GM23338 (cell line): Measurements from ENCODE around the gene GPC2. TPM values are rescaled to one million over a fixed set of nuclear protein-coding genes. Genes with fewer than 3 reads are reported as not detected.

ENCODE experiments used
- ATAC-seq: fragments of 200-7000 bp; cut with Tn5 transposase; 3 replicates; pipeline ENCODE4 v1.9.1; 2020
- DNase-seq: peaks from one replicate; pipeline ENCODE4 v3.0.0-alpha.2; 2015; ENCODE audit warnings: low spot score
- H2AFZ ChIP-seq: fragments of 200-600 bp; sonication (generic); 2 replicates; pipeline ENCODE4 v1.8.0; 2016; ENCODE audit warnings: antibody characterized with exemption, mild to moderate bottlenecking, moderate library complexity
- H3F3A ChIP-seq: fragments of 200-600 bp; sonication (generic); replicated peaks from 2 replicates; pipeline ENCODE4 v1.8.0; 2017; ENCODE audit warnings: antibody characterized with exemption, mixed run types, low read depth
- H3K27ac ChIP-seq: fragments of 200-600 bp; sonication (generic); 2 replicates; pipeline ENCODE4 v1.6.1; 2016; ENCODE audit warnings: low read depth
- H3K27me3 ChIP-seq: fragments of 200-600 bp; sonication (generic); 2 replicates; pipeline ENCODE4 v1.8.0; 2016; ENCODE audit warnings: mild to moderate bottlenecking, mixed run types, moderate library complexity; ENCODE audit not compliant: insufficient read depth
- H3K36me3 ChIP-seq: fragments of 200-600 bp; sonication (generic); 2 replicates; pipeline ENCODE4 v1.8.0; 2016; ENCODE audit warnings: mild to moderate bottlenecking; ENCODE audit not compliant: insufficient read depth
- H3K4me1 ChIP-seq: fragments of 200-600 bp; sonication (generic); 2 replicates; pipeline ENCODE4 v1.8.0; 2016; ENCODE audit warnings: mild to moderate bottlenecking, moderate library complexity; ENCODE audit not compliant: insufficient read depth
- H3K4me2 ChIP-seq: fragments of 200-600 bp; sonication (generic); 2 replicates; pipeline ENCODE4 v1.7.1; 2017; ENCODE audit warnings: mixed run types
- H3K4me3 ChIP-seq: fragments of 200-600 bp; sonication (generic); 2 replicates; pipeline ENCODE4 v1.6.1; 2016; ENCODE audit warnings: mixed run types
- H3K79me2 ChIP-seq: fragments of 200-600 bp; sonication (generic); replicated peaks from 2 replicates; pipeline ENCODE4 v1.8.0; 2017; ENCODE audit warnings: mild to moderate bottlenecking; ENCODE audit not compliant: insufficient read depth
- H3K9me2 ChIP-seq: fragments of 200-600 bp; sonication (generic); 2 replicates; pipeline ENCODE4 v1.8.0; 2017; ENCODE audit not compliant: insufficient read depth
- H4K20me1 ChIP-seq: fragments of 200-600 bp; sonication (generic); replicated peaks from 2 replicates; pipeline ENCODE4 v1.8.0; 2017; ENCODE audit warnings: mild to moderate bottlenecking; ENCODE audit not compliant: insufficient read depth
- H3K27ac Mint-ChIP-seq: 2 replicates; pipeline ENCODE4 v1.8.0; 2020; ENCODE audit warnings: inconsistent platforms, mild to moderate bottlenecking, moderate library complexity, mixed read lengths
- H3K27me3 Mint-ChIP-seq: 3 replicates; pipeline ENCODE4 v1.8.0; 2022; ENCODE audit warnings: low read depth, mild to moderate bottlenecking, moderate library complexity, mixed read lengths, inconsistent platforms; ENCODE audit not compliant: insufficient read depth, poor library complexity
- H3K36me3 Mint-ChIP-seq: 3 replicates; pipeline ENCODE4 v1.8.0; 2021; ENCODE audit warnings: low read depth, mild to moderate bottlenecking, inconsistent platforms, moderate library complexity, mixed read lengths
- H3K4me1 Mint-ChIP-seq: 3 replicates; pipeline ENCODE4 v1.8.0; 2020; ENCODE audit warnings: mild to moderate bottlenecking, inconsistent platforms, mixed read lengths
- H3K4me3 Mint-ChIP-seq: 3 replicates; pipeline ENCODE4 v1.8.0; 2021; ENCODE audit warnings: moderate library complexity, mild to moderate bottlenecking, inconsistent platforms, mixed read lengths
- H3K9me3 Mint-ChIP-seq: 3 replicates; pipeline ENCODE4 v1.8.0; 2020; ENCODE audit warnings: moderate library complexity, mild to moderate bottlenecking, inconsistent platforms, mixed read lengths
- CREB1 ChIP-seq: fragments of 250-450 bp; sonication (Bioruptor Pico); IDR thresholded peaks from 2 replicates; pipeline ENCODE4 v1.5.0; 2020; ENCODE audit warnings: low read depth, mild to moderate bottlenecking, moderate library complexity
- CTCF ChIP-seq, 2 experiments: fragments of 200-600 bp in 1 of 2; sonication (generic) in 1 of 2; conservative IDR thresholded peaks; 2 replicates each; pipeline versions ENCODE4 v1.5.1 to v1.6.1; 2016 to 2017; ENCODE audit warnings: antibody characterized with exemption in 2 of 2, low read depth in 2 of 2, mild to moderate bottlenecking in 2 of 2, moderate library complexity in 1 of 2
- ETS1 ChIP-seq: IDR thresholded peaks from 2 replicates; pipeline ENCODE4 v1.6.1; 2016; ENCODE audit warnings: antibody characterized with exemption
- EZH2 ChIP-seq: fragments of 200-600 bp; sonication (generic); IDR thresholded peaks from one replicate; pipeline ENCODE4 v1.8.0; 2017; ENCODE audit warnings: antibody characterized with exemption, mild to moderate bottlenecking, low read depth; ENCODE audit not compliant: unreplicated experiment
- EZH2phosphoT487 ChIP-seq: fragments of 200-600 bp; sonication (generic); IDR thresholded peaks from one replicate; pipeline ENCODE4 v1.8.1; 2018; ENCODE audit warnings: antibody characterized with exemption; ENCODE audit not compliant: unreplicated experiment
- JUNB ChIP-seq: IDR thresholded peaks from one replicate; pipeline ENCODE4 v1.6.1; 2016; ENCODE audit warnings: antibody characterized with exemption; ENCODE audit not compliant: unreplicated experiment
- NANOG ChIP-seq: IDR thresholded peaks from 2 replicates; pipeline ENCODE4 v1.6.1; 2016; ENCODE audit warnings: antibody characterized with exemption, borderline replicate concordance
- POLR2AphosphoS5 ChIP-seq: IDR thresholded peaks from 2 replicates; pipeline ENCODE4 v1.6.1; 2016; ENCODE audit warnings: antibody characterized with exemption, low read depth
- REST ChIP-seq: IDR thresholded peaks from one replicate; pipeline ENCODE4 v1.6.1; 2018; ENCODE audit warnings: antibody characterized with exemption; ENCODE audit not compliant: unreplicated experiment
- STAT1 ChIP-seq: IDR thresholded peaks from one replicate; pipeline ENCODE4 v1.6.1; 2016; ENCODE audit warnings: antibody characterized with exemption; ENCODE audit not compliant: unreplicated experiment
- ZNF114 ChIP-seq: fragments of 250-450 bp; sonication (Bioruptor Pico); IDR thresholded peaks from 2 replicates; pipeline ENCODE4 v1.5.0; 2020; ENCODE audit warnings: mild to moderate bottlenecking, moderate library complexity
- ZNF331 ChIP-seq: fragments of 250-450 bp; sonication (Bioruptor Pico); IDR thresholded peaks from 2 replicates; pipeline ENCODE4 v1.5.0; 2020; ENCODE audit warnings: low read depth, mild to moderate bottlenecking, moderate library complexity
- ZNF462 ChIP-seq: fragments of 250-450 bp; sonication (Bioruptor Pico); IDR thresholded peaks from 2 replicates; pipeline ENCODE4 v1.5.0; 2020; ENCODE audit warnings: mild to moderate bottlenecking, moderate library complexity
- polyA plus RNA-seq: library from polyadenylated mRNA; unstranded; fragments of >200 nt; fragmentation: Nextera tagmentation; extraction: Ambion mirVana; gene quantifications from 2 replicates; pipeline ENCODE4 v1.2.1, GENCODE V29; 2016
- total RNA-seq: library from RNA; depleted of rRNA; stranded (reverse); fragments of >200 nt; shearing (Covaris generic); gene quantifications from 2 replicates; pipeline ENCODE4 v1.2.3, GENCODE V29; 2014

Gene GPC2
- total and polyA plus RNA-seq, 2 experiments from 2014 or later = 10.7 to 48.8 TPM

GRCh38 chr7:100156331-100157068 lies 20.7 kb downstream of the GPC2 start:
- Mint-ChIP-seq H3K4me3 (peak overlapping the region; percentile 83), H3K9me3 (no peaks in the 10 kb centered on the region), H3K27ac (no peak overlapping the region), H3K4me1 (peaks cover 31% of the 10 kb centered on the region), H3K36me3 (peaks cover 56% of the 10 kb centered on the region), H3K27me3 (peaks cover 25% of the 10 kb centered on the region)
- Histone ChIP-seq H3K4me2 (peak overlapping the region; percentile 88; the same call in 1 of the 2 replicates), H3K27me3 (no peaks in the 10 kb centered on the region), H3K36me3 (no peaks in the 10 kb centered on the region), H3K79me2 (peaks cover 4% of the 10 kb centered on the region; the same call in 1 of the 2 replicates), H3K4me3 (no peak overlapping the region), H3K4me1 (peaks cover 7% of the 10 kb centered on the region; the same call in 1 of the 2 replicates), H3K9me2 (no peaks in the 10 kb centered on the region), H4K20me1 (peaks cover 14% of the 10 kb centered on the region), H3K27ac (no peak overlapping the region), H3F3A (peaks cover 39% of the 10 kb centered on the region), H2AFZ (no peak overlapping the region)
- TF ChIP-seq JUNB (no peak), POLR2AphosphoS5 (no peak), ZNF462 (CRISPR knock-in tag) (no peak), ZNF114 (CRISPR knock-in tag) (no peak), REST (no peak), CREB1 (CRISPR knock-in tag) (no peak), CTCF (conservative IDR thresholded peaks at IDR 0.05; ENCODE audit: low read depth in 2 of 2) (no peak), STAT1 (no peak), ETS1 (no peak), ZNF331 (CRISPR knock-in tag) (no peak), EZH2phosphoT487 (no peak), NANOG (no peak), EZH2 (no peak)
- ATAC-seq (no peak), DNase-seq (no peak)
